Measurements from ENCODE around the gene THTPA.

GRCh38 chr14:23512156-23512555 is 43.9 kb upstream of the THTPA start:
- TF ChIP-seq BRCA1 (IDR thresholded peaks at IDR 0.05) = no peak
- no peak for TF ChIP-seq BRCA1 (CRISPR knock-in tag; IDR thresholded peaks at IDR 0.05)
- no peak for TF ChIP-seq POLR2A (conservative IDR thresholded peaks at IDR 0.05)
